Body of pancreas (tissue), 4 donors: ENCODE data around the gene B4GAT1.
A peak's percentile ranks its signal among the peaks of the same experiment; 100 is the strongest.

ENCODE experiments used
- POLR2A ChIP-seq, 3 donors: fragments of 450-650 bp; IDR thresholded peaks; one replicate each; pipeline ENCODE4 v1.6.1; 2016; ENCODE audit warnings: antibody characterized with exemption in 3 of 3, mild to moderate bottlenecking in 2 of 3
- TF ChIP-seq, protein P1 (sequence below), 7 experiments: fragments of 450-650 bp in 4 of 7; fragments of 200-600 bp in 3 of 7; sonication (generic) in 3 of 7; IDR thresholded peaks; one replicate each; pipeline ENCODE4 v1.5.1; 2016 to 2019; ENCODE audit warnings: antibody characterized with exemption in 7 of 7

DNA sequence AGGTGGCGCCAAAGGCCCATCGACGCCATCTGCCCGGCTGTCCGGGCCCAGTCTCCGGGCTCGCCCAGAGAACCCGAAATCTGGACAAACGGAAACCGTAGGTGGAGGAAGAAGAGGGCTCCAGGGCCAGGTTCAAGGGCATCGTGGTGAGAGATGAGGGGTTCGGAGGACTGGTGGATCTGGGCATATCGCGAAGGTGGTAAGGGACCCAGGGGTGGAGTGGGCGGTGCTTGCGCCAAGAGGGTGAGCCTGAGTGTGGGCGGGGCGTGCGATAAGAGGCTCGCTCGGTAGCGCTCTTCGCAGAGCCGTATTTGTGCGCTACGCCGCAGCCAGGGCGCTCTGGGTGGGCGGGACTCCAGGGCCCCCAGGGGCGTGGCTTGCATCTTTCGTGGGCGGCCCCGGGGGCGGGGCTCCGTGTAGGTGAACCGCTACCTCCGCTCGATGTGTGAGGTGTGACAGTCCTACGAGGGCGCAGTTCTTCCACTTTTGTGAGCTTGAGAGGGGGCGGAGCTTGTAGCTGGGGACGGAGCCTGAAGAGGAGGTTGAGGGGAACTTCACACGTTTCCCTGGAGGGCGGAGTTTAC is 35.4 kb downstream of the B4GAT1 start:
- peak in 2 of 3 donors; percentile 23 to 49 for TF ChIP-seq POLR2A (IDR thresholded peaks at IDR 0.05)
- TF ChIP-seq, protein P1, sequence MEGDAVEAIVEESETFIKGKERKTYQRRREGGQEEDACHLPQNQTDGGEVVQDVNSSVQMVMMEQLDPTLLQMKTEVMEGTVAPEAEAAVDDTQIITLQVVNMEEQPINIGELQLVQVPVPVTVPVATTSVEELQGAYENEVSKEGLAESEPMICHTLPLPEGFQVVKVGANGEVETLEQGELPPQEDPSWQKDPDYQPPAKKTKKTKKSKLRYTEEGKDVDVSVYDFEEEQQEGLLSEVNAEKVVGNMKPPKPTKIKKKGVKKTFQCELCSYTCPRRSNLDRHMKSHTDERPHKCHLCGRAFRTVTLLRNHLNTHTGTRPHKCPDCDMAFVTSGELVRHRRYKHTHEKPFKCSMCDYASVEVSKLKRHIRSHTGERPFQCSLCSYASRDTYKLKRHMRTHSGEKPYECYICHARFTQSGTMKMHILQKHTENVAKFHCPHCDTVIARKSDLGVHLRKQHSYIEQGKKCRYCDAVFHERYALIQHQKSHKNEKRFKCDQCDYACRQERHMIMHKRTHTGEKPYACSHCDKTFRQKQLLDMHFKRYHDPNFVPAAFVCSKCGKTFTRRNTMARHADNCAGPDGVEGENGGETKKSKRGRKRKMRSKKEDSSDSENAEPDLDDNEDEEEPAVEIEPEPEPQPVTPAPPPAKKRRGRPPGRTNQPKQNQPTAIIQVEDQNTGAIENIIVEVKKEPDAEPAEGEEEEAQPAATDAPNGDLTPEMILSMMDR (IDR thresholded peaks at IDR 0.05), result peak in 6 of 7 experiments; percentile 79 to 97 (median 89)
